K562 (cell line): ENCODE data around the gene KCTD13. TPM values are rescaled to one million over a fixed set of nuclear protein-coding genes. Genes with fewer than 3 reads are reported as not detected.
A peak's percentile ranks its signal among the peaks of the same experiment; 100 is the strongest.

ENCODE experiments used
- ATAC-seq: fragments of 200-7000 bp; cut with Tn5 transposase; 3 replicates; pipeline ENCODE4 v1.9.1; 2020; ENCODE audit warnings: moderate library complexity
- BruUV-seq: library from RNA; stranded (reverse); fragments of 400-500 nt; replicated peaks from 2 replicates; lab custom pipeline; 2021; lab: Mats Ljungman, UMichigan
- CTCF ChIA-PET: fragments of 300-600 bp; formaldehyde crosslinking; extraction: SDS; loops from one replicate; lab custom pipeline; 2021; ENCODE audit warnings: low intra/inter-chr PET ratio; lab: Yijun Ruan, JAX
- POLR2A ChIA-PET: fragments of 300-600, 350-650 bp; sonication (Branson Sonifier 250); formaldehyde crosslinking; extraction: SDS; loops from one replicate; lab custom pipeline; 2021; ENCODE audit warnings: antibody characterized with exemption, inconsistent platforms; lab: Yijun Ruan, JAX
- DNase-seq, 4 experiments: peaks; one replicate each; pipeline versions ENCODE4 v3.0.0 to v3.0.0-alpha.2; 2011 to 2018; ENCODE audit warnings: low spot score in 3 of 4, mixed read lengths in 3 of 4; ENCODE audit errors: extremely low read depth in 1 of 4
- FAIRE-seq: peaks from 2 replicates; lab custom pipeline; 2011; peaks lifted over from hg19 to GRCh38; lab: Jason Lieb, UNC
- H2AFZ ChIP-seq: 2 replicates; pipeline ENCODE4 v1.6.0; 2011; ENCODE audit warnings: low read depth, low read length, control low read depth, inconsistent platforms
- H3K27ac ChIP-seq: fragments of 200-600 bp; 3 replicates; pipeline ENCODE4 v1.8.0; 2011; ENCODE audit warnings: low read depth, mild to moderate bottlenecking, control low read depth, inconsistent platforms, low read length, moderate library complexity, mixed read lengths; ENCODE audit errors: extremely low read depth
- H3K27me3 ChIP-seq, 2 experiments: fragments of 300-600 bp in 1 of 2; 2 replicates in 1 of 2; 3 replicates in 1 of 2; pipeline versions ENCODE4 v1.6.0 to v1.8.0; 2011; ENCODE audit warnings: inconsistent platforms in 2 of 2, low read length in 2 of 2, mild to moderate bottlenecking in 1 of 2, mixed read lengths in 1 of 2, moderate library complexity in 1 of 2; ENCODE audit not compliant: control insufficient read depth in 2 of 2, insufficient read depth in 2 of 2
- H3K36me3 ChIP-seq: fragments of 300-600 bp; 3 replicates; pipeline ENCODE4 v1.8.0; 2011; ENCODE audit warnings: mild to moderate bottlenecking, low read length, inconsistent platforms; ENCODE audit not compliant: control insufficient read depth, insufficient read depth
- H3K4me1 ChIP-seq, 2 experiments: fragments of 200-600 bp in 1 of 2; replicated peaks in 1 of 2; 2 replicates in 1 of 2; 3 replicates in 1 of 2; pipeline versions ENCODE4 v1.5.1 to v1.8.0; 2011; ENCODE audit warnings: inconsistent platforms in 2 of 2, low read length in 2 of 2, mild to moderate bottlenecking in 1 of 2, mixed read lengths in 1 of 2, moderate library complexity in 1 of 2; ENCODE audit not compliant: control insufficient read depth in 2 of 2, insufficient read depth in 2 of 2
- H3K4me2 ChIP-seq: 2 replicates; pipeline ENCODE4 v1.6.1; 2011; ENCODE audit warnings: low read length, control low read depth, inconsistent platforms, mixed read lengths; ENCODE audit not compliant: insufficient read depth
- H3K4me3 ChIP-seq: fragments of 200-600 bp; sonication (generic), shearing (Covaris generic); 2 replicates; pipeline ENCODE4 v1.5.1; 2016; ENCODE audit warnings: control low read depth, inconsistent platforms
- H3K79me2 ChIP-seq: fragments of 200-600 bp; 3 replicates; pipeline ENCODE4 v1.8.0; 2011; ENCODE audit warnings: low read length, inconsistent platforms; ENCODE audit not compliant: control insufficient read depth, insufficient read depth
- H3K9ac ChIP-seq, 2 experiments: 2 replicates each; pipeline versions ENCODE4 v1.6.0 to v1.6.1; 2011; ENCODE audit warnings: low read depth in 2 of 2, low read length in 2 of 2, control low read depth in 1 of 2, inconsistent platforms in 1 of 2, mild to moderate bottlenecking in 1 of 2, mixed read lengths in 1 of 2; ENCODE audit not compliant: insufficient read depth in 1 of 2
- H3K9me1 ChIP-seq: one replicate; pipeline ENCODE4 v1.6.0; 2011; ENCODE audit warnings: inconsistent platforms, mild to moderate bottlenecking, low read length, moderate library complexity; ENCODE audit not compliant: control insufficient read depth, insufficient read depth
- H3K9me3 ChIP-seq: replicated peaks from 2 replicates; pipeline ENCODE4 v1.5.1; 2011; ENCODE audit warnings: low read depth, low read length, inconsistent platforms; ENCODE audit not compliant: control insufficient read depth, insufficient read depth
- H4K20me1 ChIP-seq: replicated peaks from 2 replicates; pipeline ENCODE4 v1.6.1; 2011; ENCODE audit warnings: low read length, inconsistent platforms, mixed read lengths; ENCODE audit not compliant: control insufficient read depth, insufficient read depth
- ATF7 ChIP-seq: fragments of 450-650 bp; IDR thresholded peaks from 2 replicates; pipeline ENCODE4 v1.7.1; 2014; ENCODE audit warnings: mild to moderate bottlenecking, moderate library complexity
- BRF2 ChIP-seq: IDR thresholded peaks from 3 replicates; pipeline ENCODE4 v1.6.1; 2011; ENCODE audit warnings: borderline replicate concordance, mild to moderate bottlenecking; ENCODE audit not compliant: insufficient read length, insufficient read depth
- CREB3 ChIP-seq: fragments of 450-650 bp; conservative IDR thresholded peaks from 2 replicates; pipeline ENCODE4 v1.6.1; 2016; ENCODE audit warnings: missing genetic modification characterization, low read depth, mild to moderate bottlenecking, missing compliant biosample characterization, moderate library complexity
- EGR1 ChIP-seq: fragments of 450-650 bp; conservative IDR thresholded peaks from 2 replicates; pipeline ENCODE4 v1.6.1; 2017; ENCODE audit warnings: mild to moderate bottlenecking
- HDAC2 ChIP-seq: fragments of 450-650 bp; IDR thresholded peaks from 2 replicates; pipeline ENCODE4 v1.6.1; 2016; ENCODE audit warnings: mild to moderate bottlenecking
- HMGN3 ChIP-seq: IDR thresholded peaks from 2 replicates; pipeline ENCODE4 v1.6.1; 2011; ENCODE audit warnings: borderline replicate concordance, low read depth, mild to moderate bottlenecking, mixed read lengths, low read length; ENCODE audit not compliant: insufficient read length; ENCODE audit errors: extremely low read depth
- HNRNPLL ChIP-seq: fragments of 200-400 bp; formaldehyde crosslinking; IDR thresholded peaks from 2 replicates; pipeline ENCODE4 v1.6.1; 2017; ENCODE audit warnings: low read length, low read depth, mild to moderate bottlenecking; ENCODE audit not compliant: poor library complexity, severe bottlenecking
- KDM1A ChIP-seq, 2 experiments: fragments of 450-650 bp; IDR thresholded peaks; 2 replicates each; pipeline ENCODE4 v1.6.1; 2016; ENCODE audit warnings: mild to moderate bottlenecking in 2 of 2
- MAX ChIP-seq: sonication (generic); formaldehyde crosslinking; IDR thresholded peaks from 2 replicates; pipeline ENCODE4 v1.9.0; 2022; ENCODE audit warnings: mild to moderate bottlenecking, missing genetic modification reagents
- NCOR1 ChIP-seq: fragments of 450-650 bp; IDR thresholded peaks from 2 replicates; pipeline ENCODE4 v1.6.1; 2016; ENCODE audit warnings: mild to moderate bottlenecking, moderate library complexity
- NEUROD1 ChIP-seq: fragments of 150-350 bp; IDR thresholded peaks from 2 replicates; pipeline ENCODE4 v1.6.1; 2014; ENCODE audit warnings: borderline replicate concordance, low read length, low read depth; ENCODE audit not compliant: partially characterized antibody
- NFIC ChIP-seq: fragments of 450-650 bp; IDR thresholded peaks from 2 replicates; pipeline ENCODE4 v1.6.1; 2017; ENCODE audit warnings: mild to moderate bottlenecking, inconsistent platforms
- PML ChIP-seq: IDR thresholded peaks from 2 replicates; pipeline ENCODE4 v1.6.1; 2012; ENCODE audit warnings: low read length, inconsistent platforms
- POLR2A ChIP-seq: fragments of 450-650 bp; conservative IDR thresholded peaks from 2 replicates; pipeline ENCODE4 v1.6.1; 2016
- PRPF4 ChIP-seq: fragments of 200-400 bp; formaldehyde crosslinking; IDR thresholded peaks from one replicate; pipeline ENCODE4 v1.6.1; 2017; ENCODE audit warnings: low read length, low read depth, mild to moderate bottlenecking; ENCODE audit not compliant: insufficient read depth, poor library complexity, severe bottlenecking
- RBM25 ChIP-seq: fragments of 200-400 bp; formaldehyde crosslinking; IDR thresholded peaks from 2 replicates; pipeline ENCODE4 v1.6.1; 2018; ENCODE audit warnings: low read length, low read depth, moderate library complexity; ENCODE audit not compliant: severe bottlenecking
- SMAD4 ChIP-seq: fragments of 250-450 bp; sonication (Bioruptor Pico); conservative IDR thresholded peaks from 2 replicates; pipeline ENCODE4 v1.8.0; 2021; ENCODE audit warnings: inconsistent platforms, mild to moderate bottlenecking, moderate library complexity
- SMARCB1 ChIP-seq: IDR thresholded peaks from 2 replicates; pipeline ENCODE4 v1.6.1; 2011; ENCODE audit warnings: improper control_type of control experiment, low read depth; ENCODE audit not compliant: insufficient read length
- TAF9B ChIP-seq: fragments of 450-650 bp; IDR thresholded peaks from 2 replicates; pipeline ENCODE4 v1.6.1; 2018; ENCODE audit warnings: mild to moderate bottlenecking; ENCODE audit not compliant: partially characterized antibody
- TAL1 ChIP-seq: fragments of 450-650 bp; IDR thresholded peaks from 2 replicates; pipeline ENCODE4 v1.6.1; 2016; ENCODE audit warnings: mild to moderate bottlenecking
- TCF3 ChIP-seq: sonication (generic); formaldehyde crosslinking; IDR thresholded peaks from 2 replicates; pipeline ENCODE4 v1.4.0; 2020; ENCODE audit warnings: mild to moderate bottlenecking, missing genetic modification reagents
- ZNF324 ChIP-seq: fragments of 250-450 bp; sonication (Bioruptor Pico); IDR thresholded peaks from 2 replicates; pipeline ENCODE4 v1.4.0; 2020; ENCODE audit warnings: mild to moderate bottlenecking
- WGBS: fragments of 100-300 bp; shearing (Covaris generic); methylation state at CpG from one replicate; pipeline ENCODE4 v1.1.6; 2016; ENCODE audit warnings: low coverage, mixed read lengths; ENCODE audit not compliant: insufficient coverage; ENCODE audit errors: missing lambda C conversion rate; 5-methylcytosine and 5-hydroxymethylcytosine counted together
- in situ Hi-C: fragments of 300-500 bp; cut with MboI; formaldehyde crosslinking; loops from 4 replicates; pipeline ENCODE4 v1.15.0; 2018; ENCODE audit warnings: inconsistent platforms, mixed read lengths
- intact Hi-C: fragments of 100-400 bp; cut with micrococcal nuclease; formaldehyde crosslinking; loops from 2 replicates; pipeline ENCODE4 v1.14.2; 2022
- polyA plus RNA-seq, 8 experiments: library from polyadenylated mRNA; depleted of rRNA in 4 of 8; stranded (reverse) in 5 of 8; unstranded in 3 of 8; fragments of >200 nt; fragmentation: Nextera tagmentation in 2 of 8; fragmentation: Illumina TruSeq in 1 of 8; extraction: Ambion mirVana in 2 of 8; extraction: Trizol in 1 of 8; gene quantifications; 2 replicates each; pipeline versions ENCODE4 v1.2.1 to v1.2.3, GENCODE V29; 2011 to 2014; ENCODE audit warnings: inconsistent platforms in 1 of 8, missing spikeins in 1 of 8
- total RNA-seq, 7 experiments: library from RNA; depleted of rRNA in 6 of 7; stranded (reverse); fragments of >200 nt in 6 of 7; fragmentation: Illumina TruSeq in 2 of 7; extraction: Trizol in 2 of 7; gene quantifications; 2 replicates each; pipeline versions ENCODE4 v1.2.1 to v1.2.3, GENCODE V29; 2011 to 2021; ENCODE audit warnings: low replicate concordance in 1 of 7

KCTD13 gene
- total and polyA plus RNA-seq, 9 of the 15 experiments (the other 6 are each of a cell fraction or from before 2014, with no cell fraction given) = 1.0 to 20.6 (median 9.8) TPM

GRCh38 chr16:29894352-29894751 lies 31.7 kb downstream of the KCTD13 start (continued):
- TF ChIP-seq BRF2 = no peak
- no peak for TF ChIP-seq EGR1

GRCh38 chr16:29893553-29893952 lies 32.5 kb downstream of the KCTD13 start:
- H3K4me1 ChIP-seq = peaks cover 0 to 5% of the 10 kb centered on the region in 2 experiments; a peak in 2 of 5 replicates
- TF ChIP-seq HDAC2 = 0 out of 2 replicates have a peak, but pooled peaks have one; percentile 28
- peak; percentile 44; the same call in 1 of the 2 replicates for TF ChIP-seq NFIC
- TF ChIP-seq NEUROD1 = no peak
- TF ChIP-seq HMGN3 = no peak
- TF ChIP-seq POLR2A = no peak
- 0 out of 2 replicates have a peak, but pooled peaks have one; percentile 30 for TF ChIP-seq SMAD4
- TF ChIP-seq PRPF4 = no peak
- peak; percentile 70 for TF ChIP-seq PML
- TF ChIP-seq SMARCB1 = no peak
- no peak for TF ChIP-seq ZNF324 (CRISPR knock-in tag)
- TF ChIP-seq KDM1A (IDR thresholded peaks at IDR 0.05) = peak in 1 of 2 experiments; percentile 78; a peak in 3 of 4 replicates
- TF ChIP-seq HNRNPLL = no peak
- no peak for TF ChIP-seq TAF9B
- TF ChIP-seq ATF7 = peak; percentile 47; the same call in 1 of the 2 replicates
- TF ChIP-seq TCF3 (CRISPR knock-in tag) = peak; percentile 88
- TF ChIP-seq RBM25 = no peak
- no peak for TF ChIP-seq CREB3 (tag)
- no peak for TF ChIP-seq MAX (CRISPR knock-in tag)
- peak; percentile 82 for TF ChIP-seq NCOR1
- peak; percentile 94 for TF ChIP-seq TAL1

More at GRCh38 chr16:29893553-29893952, 32.5 kb downstream of the KCTD13 start:
- Histone ChIP-seq H3K79me2 (no peaks in the 10 kb centered on the region), H2AFZ (no peak overlapping the region), H3K27me3 (peaks cover 8 to 30% of the 10 kb centered on the region in 2 experiments), H3K36me3 (no peaks in the 10 kb centered on the region), H3K4me3 (no peak overlapping the region), H3K9me3 (no peaks in the 10 kb centered on the region), H3K4me2 (no peak overlapping the region), H3K9me1 (no peaks in the 10 kb centered on the region), H3K27ac (no peak overlapping the region), H3K9ac (no peak overlapping the region), H4K20me1 (peaks cover 8% of the 10 kb centered on the region; the same call in 1 of the 2 replicates)
- intact Hi-C loops = no loop called here
- ATAC-seq (peak; percentile 87), DNase-seq (peak in 2 of 4 experiments; percentile 60 to 72), FAIRE-seq (peak; percentile 74)
- no TSS peak for BruUV-seq
- 8% methylated on average over 3 of the region's 3 CpGs for WGBS
- CTCF ChIA-PET = no interaction called here
- in situ Hi-C loops = no loop called here
- POLR2A ChIA-PET = interaction anchor here (0.8 to 1.2 kb wide), 2 partner anchors 9 to 27 kb away, joined by 3 read pairs; no protein-coding TSS in a partner anchor
